HG02938 (cell line): ENCODE data around the gene WDPCP.
"Not testable (repeated sequence)": the region's sequence is repeated elsewhere in the genome, so short reads cannot be mapped to it uniquely, and the experiment has no call there.

Source experiments
- ATAC-seq: cut with Tn5 transposase; IDR thresholded peaks from one replicate; pipeline ENCODE4 v1.9.1; 2021; ENCODE audit warnings: mild to moderate bottlenecking, moderate library complexity; ENCODE audit not compliant: unreplicated experiment

Gene WDPCP

DNA sequence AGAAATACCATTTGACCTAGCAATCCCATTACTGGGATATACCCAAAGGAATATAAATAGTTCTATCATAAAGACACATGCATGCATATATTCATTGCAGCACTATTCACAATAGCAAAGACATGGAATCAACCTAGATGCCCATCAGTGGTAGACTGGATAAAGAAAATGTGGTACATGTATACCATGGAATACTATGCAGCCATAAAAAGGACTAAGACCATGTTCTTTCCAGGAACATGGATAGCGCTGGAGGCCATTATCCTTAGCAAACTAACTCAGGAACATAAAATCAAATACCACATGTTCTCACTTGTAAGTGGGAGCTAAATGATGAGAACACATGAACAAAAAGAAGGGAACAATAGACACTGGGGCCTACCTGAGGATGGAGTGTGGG, 119.0 kb downstream of the WDPCP start:
- not testable (repeated sequence) for ATAC-seq

DNA sequence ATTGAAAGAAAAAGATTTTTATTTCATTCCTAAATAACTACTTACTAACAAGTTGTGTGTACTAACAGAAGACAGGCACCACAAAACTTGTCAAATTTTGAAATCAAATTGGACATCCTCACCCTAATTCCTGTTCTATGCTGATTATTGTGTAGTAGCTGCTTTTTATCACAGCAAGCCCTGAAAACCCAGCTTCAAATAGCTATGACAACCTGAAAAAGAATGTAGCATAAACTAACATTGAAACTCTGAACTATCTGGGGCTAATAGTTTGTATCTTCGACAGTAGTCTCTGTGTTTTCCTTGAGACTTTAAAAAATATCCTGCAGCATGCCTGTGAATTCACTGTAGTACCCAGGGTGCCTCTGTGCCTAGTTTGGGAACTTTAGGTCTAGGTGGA, 122.6 kb downstream of the WDPCP start:
- ATAC-seq, result no peak

DNA sequence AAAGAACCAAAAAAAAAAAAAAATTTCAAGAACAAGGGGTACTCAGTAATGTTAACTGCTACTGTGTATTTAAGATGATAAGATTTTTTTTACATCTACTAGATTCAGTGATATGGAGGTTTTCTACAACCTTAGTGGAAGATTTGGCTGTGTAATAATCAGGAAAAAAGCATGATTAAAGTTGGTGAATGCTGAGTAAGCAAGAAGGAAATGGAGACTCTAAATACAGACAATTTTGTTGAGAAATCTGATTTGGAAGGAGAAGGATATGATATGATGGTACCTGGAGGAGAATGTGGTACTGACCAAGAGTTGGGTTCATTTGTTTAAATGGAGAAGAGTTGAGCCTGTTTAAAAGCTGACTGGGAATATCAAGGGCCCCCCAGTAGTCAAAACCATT, 125.1 kb downstream of the WDPCP start:
- ATAC-seq, result no peak

DNA sequence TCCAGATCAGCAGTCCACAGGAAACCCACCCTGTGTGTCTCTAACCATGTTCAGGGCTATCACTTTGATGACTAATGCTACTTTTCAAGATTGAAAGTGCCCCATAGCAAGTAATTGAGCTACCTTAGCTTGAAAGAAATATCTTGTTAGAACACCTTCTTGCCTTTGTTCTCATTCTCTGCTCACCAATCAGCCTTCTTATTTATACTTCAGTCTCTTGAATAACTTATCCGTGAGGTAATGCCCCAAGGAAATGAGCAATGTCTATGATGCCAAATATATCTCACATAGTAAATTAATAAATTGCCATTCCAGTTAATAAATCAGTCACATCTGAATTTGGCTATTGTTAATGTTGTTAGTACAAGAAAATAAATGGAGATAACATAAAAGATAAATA, 141.6 kb downstream of the WDPCP start:
- ATAC-seq, result no peak

DNA sequence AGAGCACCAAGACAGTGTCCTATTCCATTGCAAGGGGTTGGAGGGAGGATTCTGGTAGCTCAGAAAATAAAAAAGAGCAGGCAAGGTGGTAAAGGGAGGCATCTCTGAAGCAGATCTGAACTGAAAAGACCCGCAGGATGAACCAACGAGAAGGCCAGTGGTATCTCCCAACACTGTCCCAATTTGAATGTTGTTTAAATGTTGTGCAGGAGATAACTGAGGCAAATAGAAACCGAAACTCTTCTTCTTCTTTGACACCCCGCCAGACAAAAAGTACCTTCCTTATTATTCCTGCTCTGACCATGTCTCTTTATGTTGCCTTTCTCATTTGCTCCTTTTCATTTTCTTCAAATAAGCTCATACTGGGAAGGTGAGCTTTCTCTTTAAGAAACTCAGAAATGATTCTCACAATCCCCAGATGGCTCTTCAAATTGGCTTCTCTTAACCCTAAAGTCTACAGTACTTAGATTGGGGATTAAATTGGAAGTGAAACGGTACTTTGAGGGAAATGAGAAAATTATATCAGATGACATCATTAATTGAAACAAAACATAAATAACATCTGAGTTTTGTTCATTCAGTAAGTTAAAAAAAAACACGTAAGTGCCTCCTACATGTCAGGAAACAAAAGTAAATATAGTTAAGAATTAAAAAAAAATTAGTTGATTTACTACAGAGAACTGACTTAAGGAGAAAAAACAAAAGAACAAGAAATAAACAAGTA, 143.6 kb downstream of the WDPCP start:
- no peak for ATAC-seq

- ATAC-seq, result no peak
Observed at GRCh38 chr2:63440612-63441011, 147.7 kb downstream of the WDPCP start.

GRCh38 chr2:63438181-63438580, 150.1 kb downstream of the WDPCP start:
- no peak for ATAC-seq

DNA sequence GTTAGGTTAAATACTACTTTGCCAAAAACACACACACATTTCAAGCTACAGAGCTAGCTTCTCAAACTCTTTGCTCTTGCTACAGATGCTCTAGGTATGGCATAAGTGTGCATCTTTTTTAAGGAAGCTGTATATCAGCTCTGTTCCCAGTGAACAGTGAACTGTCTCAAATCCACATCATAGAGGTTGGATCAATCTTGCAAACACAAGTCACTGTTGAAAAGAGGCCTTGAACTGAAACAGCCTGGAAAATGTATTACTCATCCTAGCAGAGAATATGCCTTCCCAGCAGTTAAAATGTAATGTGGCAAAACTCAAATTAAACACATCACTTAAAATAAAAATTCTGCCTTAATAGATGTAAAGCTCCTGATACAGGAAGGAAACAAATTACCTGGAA, 151.8 kb downstream of the WDPCP start:
- ATAC-seq, result no peak

DNA sequence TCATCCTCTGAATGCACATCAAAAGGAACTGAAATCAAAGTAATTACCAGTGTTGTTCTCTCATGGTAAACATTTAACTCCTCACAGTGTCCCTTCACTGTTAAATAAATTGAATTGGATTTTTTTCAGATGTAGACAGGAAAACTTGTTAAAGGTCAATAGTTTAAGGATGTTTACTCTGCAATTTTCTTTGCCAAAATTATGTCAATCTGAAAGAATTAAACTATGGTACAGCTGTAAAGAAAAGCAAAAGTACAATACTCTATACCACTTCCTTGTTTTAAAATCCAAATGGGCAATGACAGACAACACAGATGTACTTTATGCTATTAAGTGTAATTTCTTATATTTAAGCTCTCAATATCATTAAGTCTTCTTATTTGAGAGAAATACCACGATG, 153.2 kb downstream of the WDPCP start:
- no peak for ATAC-seq

DNA sequence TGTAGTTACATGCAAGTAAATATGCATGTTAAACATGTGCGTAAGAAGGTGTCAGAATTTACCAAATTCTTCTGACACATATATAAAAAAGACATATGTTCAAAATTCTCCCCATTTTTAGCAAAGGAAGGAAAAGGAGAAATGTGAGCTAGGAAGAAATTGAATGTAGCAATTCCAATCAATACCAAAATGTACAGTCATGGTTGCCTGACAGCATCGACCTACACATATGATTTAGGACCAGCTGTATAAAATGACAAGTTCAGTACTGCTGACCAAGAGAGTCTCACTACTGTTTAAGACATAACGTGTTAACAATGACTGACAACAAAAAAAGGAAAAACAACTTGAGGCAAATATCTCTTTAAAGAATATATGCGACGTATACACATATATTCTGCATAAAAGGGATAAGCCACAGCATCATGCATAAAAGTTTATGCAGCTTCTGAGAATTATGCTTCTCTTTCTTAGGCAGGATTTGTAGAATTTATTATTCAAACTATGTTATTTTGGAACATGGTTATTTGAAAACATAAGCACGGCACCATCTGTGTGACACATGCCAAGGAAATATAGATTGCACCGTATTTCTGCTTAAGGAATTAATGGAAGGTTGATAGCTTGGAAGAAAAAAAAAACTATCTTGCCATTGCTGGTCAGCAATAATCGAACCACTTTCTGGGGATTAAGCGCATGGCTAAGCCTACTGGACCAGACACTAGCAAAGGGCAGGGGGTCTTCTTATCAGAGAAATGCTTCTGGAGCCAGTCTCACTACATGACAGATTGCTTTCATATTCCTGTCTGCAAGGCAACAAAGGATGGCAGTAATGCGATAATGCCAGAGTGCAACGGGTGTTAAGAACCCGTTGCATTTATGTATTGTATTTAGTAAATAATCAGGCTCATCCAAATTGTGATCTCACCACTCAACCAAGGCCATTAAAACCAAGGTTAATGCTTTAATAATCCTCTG, 154.0 kb downstream of the WDPCP start:
- no peak for ATAC-seq

- ATAC-seq, result no peak
Observed at GRCh38 chr2:63432373-63432772, 155.9 kb downstream of the WDPCP start.

GRCh38 chr2:63425606-63426005, 162.7 kb downstream of the WDPCP start:
- no peak for ATAC-seq

DNA sequence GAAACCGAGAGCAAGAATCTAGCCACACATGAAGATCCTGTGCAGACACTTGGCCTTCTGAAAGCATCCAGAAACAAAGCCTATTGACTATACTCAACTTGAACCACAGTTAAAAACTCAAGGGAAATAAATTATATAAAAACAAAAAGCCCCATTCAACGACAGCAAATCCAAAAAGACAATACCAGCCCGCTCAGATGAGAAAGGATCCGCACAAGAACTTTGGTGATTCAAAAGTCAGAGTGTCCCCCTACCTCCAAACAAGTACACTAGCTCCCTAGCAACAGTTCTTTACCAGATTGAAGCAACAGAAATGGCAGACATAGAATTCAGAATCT, 163.2 kb downstream of the WDPCP start:
- ATAC-seq, result no peak

- ATAC-seq, result no peak
Observed at GRCh38 chr2:63424329-63425078, 163.8 kb downstream of the WDPCP start.

DNA sequence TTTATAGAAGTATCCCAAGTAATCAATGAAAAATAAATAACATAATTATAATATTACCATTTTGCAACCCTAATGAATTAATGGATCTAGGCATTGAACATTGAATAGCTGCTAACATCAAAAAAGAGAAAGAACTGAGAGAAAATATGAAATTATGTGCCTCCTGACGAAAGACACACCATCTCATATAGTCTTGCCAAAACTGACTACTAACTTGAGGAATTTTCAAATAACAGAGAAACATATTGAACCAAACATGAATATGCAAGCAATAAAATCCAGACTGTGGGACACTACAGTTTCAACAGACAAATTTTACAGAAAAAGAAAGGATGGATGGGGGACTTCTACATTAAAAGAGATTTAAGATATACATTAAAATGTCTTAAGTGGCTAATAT, 165.7 kb downstream of the WDPCP start:
- ATAC-seq, result no peak

DNA sequence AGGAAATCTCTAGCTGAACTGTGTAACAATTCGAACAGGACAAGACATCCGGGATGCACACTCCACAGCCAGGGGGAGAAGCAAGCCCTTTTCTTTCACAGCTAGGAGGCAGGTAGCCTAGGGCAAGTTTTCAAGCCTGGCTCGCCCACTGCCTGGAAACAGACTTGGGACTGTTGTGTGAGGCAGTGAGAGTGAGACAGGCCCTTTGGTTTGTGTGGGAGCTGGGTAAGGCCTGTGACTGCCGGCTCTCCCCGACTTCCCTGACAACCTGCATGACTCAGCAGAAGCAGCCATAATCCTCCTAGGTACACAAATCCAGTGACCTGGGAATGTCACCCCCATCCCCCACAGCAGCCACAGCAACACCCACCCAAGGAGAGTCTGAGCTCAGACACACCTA, 179.7 kb downstream of the WDPCP start:
- no peak for ATAC-seq

GRCh38 chr2:63406641-63407040, 181.6 kb downstream of the WDPCP start:
- no peak for ATAC-seq

DNA sequence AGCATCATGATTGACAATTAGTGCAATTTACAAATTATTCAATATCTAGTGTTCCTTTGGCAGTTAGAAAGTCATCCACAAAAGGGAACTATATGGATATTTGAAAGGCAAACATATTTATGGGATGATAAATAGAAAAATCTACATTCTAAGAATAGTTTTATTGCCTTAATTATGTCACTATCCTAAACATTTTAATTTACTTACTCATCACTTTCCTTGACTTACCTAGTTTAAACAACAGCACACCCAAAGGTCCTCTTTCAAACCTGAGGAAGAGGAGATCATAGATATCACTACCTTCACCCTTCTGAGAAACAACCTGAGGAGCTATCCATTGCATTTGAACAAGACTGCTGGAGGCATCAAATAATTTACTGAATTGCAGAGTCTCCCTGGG, 184.5 kb downstream of the WDPCP start:
- no peak for ATAC-seq

- ATAC-seq, result not testable (repeated sequence)
Observed at GRCh38 chr2:63402889-63403288, 185.4 kb downstream of the WDPCP start.

DNA sequence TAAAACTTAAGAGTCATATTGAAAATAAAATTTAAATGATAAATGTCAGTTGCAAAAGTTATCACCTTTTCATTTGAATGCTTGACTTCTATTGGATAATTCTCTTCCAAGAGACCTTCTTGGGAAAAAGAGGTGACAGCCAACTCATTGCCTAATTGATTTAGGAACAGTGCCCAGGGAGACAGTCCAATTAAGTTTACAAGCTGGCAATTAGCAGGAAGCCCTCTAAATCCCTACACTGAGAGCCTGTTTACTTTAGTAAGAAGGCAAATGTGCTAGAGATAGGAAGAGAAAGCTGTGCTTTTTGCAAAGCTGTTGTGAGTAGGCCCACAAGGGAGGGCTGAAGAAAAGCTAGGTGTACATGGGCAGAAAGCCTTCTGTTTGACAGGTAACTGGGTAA, 189.1 kb downstream of the WDPCP start:
- ATAC-seq, result no peak

DNA sequence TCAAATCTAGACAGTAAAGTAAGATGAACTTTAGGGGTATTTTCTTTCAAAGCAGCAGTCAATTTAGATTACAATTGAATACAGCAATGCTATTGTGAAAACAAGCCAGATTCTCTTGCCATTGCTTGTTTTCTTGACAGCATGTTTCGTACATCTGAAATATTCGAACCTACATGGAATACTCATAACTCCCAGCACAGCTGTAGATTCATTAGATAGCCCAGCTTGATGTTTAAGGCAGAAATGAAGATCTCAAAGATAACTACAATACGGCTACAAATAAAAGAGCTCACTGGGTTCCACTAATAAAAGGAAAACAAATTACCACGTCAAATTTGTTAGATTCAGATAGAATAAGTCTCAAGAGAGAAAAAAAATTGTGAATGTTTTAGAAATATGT, 208.8 kb downstream of the WDPCP start:
- no peak for ATAC-seq

GRCh38 chr2:63378589-63378988, 209.7 kb downstream of the WDPCP start:
- ATAC-seq, result no peak
